22Rv1 (cell line): ENCODE measurements around the gene PTGES2.
A peak's percentile ranks its signal among the peaks of the same experiment; 100 is the strongest.

Experiments
- H3K27ac ChIP-seq: fragments of 450-650 bp; 2 replicates; pipeline ENCODE4 v1.5.1; 2017
- CTCF ChIP-seq: fragments of 450-650 bp; IDR thresholded peaks from 2 replicates; pipeline ENCODE4 v1.5.1; 2017; ENCODE audit warnings: mild to moderate bottlenecking
- ZFX ChIP-seq: fragments of 450-650 bp; IDR thresholded peaks from 2 replicates; pipeline ENCODE4 v1.6.1; 2017; ENCODE audit warnings: antibody characterized with exemption, borderline replicate concordance

Gene PTGES2

GRCh38 chr9:128097543-128098296 is 29.8 kb downstream of the PTGES2 start:
- TF ChIP-seq CTCF = no peak
- TF ChIP-seq ZFX = no peak
- H3K27ac ChIP-seq = peak overlapping the region; percentile 82

- peak overlapping the region; percentile 82 for H3K27ac ChIP-seq
- TF ChIP-seq ZFX = no peak
- TF ChIP-seq CTCF = no peak
Observed at GRCh38 chr9:128096616-128097536, 30.7 kb downstream of the PTGES2 start.

- peak overlapping the region; percentile 82 for H3K27ac ChIP-seq
- TF ChIP-seq CTCF = no peak
- no peak for TF ChIP-seq ZFX
Observed at GRCh38 chr9:128094950-128095544, 32.5 kb downstream of the PTGES2 start.

- TF ChIP-seq CTCF (no peak), ZFX (no peak)
Observed at GRCh38 chr9:128094166-128094949, 33.2 kb downstream of the PTGES2 start.

GRCh38 chr9:128093011-128093410 is 34.5 kb downstream of the PTGES2 start:
- TF ChIP-seq ZFX (no peak), CTCF (no peak)
- peak overlapping the region; percentile 82 for H3K27ac ChIP-seq

More at GRCh38 chr9:128094166-128094949, 33.2 kb downstream of the PTGES2 start:
- peak overlapping the region; percentile 82 for H3K27ac ChIP-seq

GRCh38 chr9:128092199-128092977 is 35.1 kb downstream of the PTGES2 start:
- H3K27ac ChIP-seq = peak overlapping the region; percentile 82
- TF ChIP-seq CTCF = no peak
